ENCODE results near the gene ITIH2.
"Not testable (repeated sequence)": the region's sequence is repeated elsewhere in the genome, so short reads cannot be mapped to it uniquely, and the experiment has no call there.

The ITIH2 gene

GRCh38 chr10:7700577-7701125 lies 2.5 kb upstream of the ITIH2 start:
- DNase-seq, result no peak

DNA sequence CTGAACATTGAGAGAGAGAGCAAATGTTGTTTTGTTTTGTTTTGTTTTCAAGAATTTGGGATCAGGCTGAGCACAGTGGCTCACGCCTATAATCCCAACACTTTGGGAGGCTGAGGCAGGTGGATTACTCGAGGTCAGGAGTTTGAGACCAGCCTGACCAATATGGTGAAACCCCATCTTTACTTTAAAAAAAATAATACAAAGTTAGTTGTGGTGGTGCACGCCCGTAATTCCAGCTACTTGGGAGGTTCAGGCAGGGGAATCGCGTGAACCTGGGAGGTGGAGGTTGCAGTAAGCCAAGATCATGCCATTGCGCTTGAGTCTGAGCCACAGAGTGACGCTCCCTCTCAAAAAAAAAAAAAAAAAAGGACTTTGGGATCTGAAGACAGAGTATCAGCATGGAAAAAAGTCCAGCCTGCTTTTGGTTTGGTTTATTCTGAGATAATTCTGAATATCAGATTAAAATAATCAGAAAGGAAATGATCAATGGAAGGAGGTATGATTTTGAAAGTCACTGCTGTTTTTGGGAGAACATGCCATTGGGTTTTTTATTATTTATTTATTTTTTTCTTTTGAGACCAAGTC lies 1.9 kb upstream of the ITIH2 start:
- no peak for DNase-seq

- no peak for DNase-seq
These were observed 766 bp upstream of the ITIH2 start for GRCh38 chr10:7702288-7702812.

- DNase-seq, result no peak
These were observed 1.2 kb downstream of the ITIH2 start for GRCh38 chr10:7704071-7705016.

DNA sequence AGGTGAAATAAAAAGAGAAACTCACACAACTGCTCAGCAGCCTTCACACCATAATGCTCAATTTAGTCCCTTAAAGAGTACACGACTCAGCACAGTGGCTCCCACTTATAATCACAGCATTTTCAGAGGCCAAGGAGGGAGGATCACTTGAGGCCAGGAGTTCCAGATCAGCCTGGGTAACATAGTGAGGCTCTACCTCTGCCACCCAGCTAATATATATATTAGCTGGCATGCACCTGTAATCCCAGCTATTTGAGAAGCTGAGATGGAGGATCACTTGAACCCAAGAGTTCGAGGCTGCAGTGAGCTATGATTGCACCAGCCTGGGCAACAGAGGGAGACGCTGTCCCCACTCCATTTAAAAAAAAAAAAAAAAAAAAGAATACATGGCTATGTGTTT lies 2.2 kb downstream of the ITIH2 start:
- no peak for DNase-seq

DNA sequence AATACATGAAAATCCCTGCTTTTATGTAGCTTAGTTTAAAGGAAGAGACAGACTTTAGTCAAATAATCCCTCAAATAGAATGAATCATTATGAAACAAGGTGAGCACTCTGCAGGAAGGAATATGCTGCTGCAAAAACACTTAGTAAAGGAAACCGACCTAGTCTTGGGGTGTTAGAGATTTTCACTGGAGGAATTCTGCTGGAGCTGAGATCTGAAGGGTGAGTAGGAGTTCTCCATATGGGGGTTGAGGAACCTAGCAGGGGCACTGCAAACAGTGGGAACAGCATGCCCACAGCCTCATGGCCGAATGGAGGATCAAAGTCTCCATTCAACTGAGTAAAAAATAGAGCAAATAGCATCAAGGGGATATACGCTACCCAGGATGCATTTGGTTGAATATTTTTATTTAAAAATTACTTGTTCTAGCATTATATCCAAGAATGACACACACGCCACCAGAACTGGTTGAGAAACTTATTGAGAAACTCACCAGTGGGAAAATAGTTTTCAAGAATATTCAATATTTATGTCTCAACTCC lies 3.5 kb downstream of the ITIH2 start:
- no peak for DNase-seq

GRCh38 chr10:7707102-7707501 lies 4.0 kb downstream of the ITIH2 start:
- DNase-seq, result no peak

DNA sequence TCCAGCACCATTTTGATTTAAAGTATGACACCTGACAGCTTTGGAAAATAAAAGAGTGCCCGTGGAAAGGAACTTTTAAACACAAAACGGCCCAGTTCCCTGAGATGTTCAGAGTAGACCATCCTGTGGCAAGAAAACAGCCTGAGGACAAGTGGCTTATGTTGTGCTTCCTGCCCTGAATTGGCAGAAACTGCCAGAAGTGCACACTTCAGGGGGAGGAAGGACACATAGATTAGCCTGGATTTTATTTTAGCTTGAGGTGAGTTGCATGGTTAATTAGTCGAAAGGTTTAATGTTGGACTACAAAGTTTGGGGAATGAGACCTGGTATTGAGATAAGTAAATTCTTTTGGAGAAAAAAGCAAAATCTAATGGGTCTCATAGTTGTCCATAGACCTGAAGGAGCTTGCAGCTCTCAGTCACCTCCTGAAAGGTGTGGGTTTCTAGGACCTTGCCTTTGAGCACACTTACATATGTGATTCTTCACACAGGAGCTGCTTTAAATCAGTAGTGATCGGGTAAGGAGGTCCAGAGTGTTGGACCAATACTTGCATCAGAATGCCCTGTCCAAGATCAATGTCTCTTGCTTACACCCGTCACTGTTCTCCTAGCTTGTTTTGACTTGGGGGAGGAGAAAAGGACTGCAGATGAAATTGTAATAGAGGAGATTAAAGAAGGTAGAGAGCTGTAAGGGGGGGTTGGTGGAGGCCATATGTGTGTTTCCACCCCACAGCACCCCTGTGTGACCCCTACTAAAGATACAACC lies 4.9 kb downstream of the ITIH2 start:
- no peak for DNase-seq

DNA sequence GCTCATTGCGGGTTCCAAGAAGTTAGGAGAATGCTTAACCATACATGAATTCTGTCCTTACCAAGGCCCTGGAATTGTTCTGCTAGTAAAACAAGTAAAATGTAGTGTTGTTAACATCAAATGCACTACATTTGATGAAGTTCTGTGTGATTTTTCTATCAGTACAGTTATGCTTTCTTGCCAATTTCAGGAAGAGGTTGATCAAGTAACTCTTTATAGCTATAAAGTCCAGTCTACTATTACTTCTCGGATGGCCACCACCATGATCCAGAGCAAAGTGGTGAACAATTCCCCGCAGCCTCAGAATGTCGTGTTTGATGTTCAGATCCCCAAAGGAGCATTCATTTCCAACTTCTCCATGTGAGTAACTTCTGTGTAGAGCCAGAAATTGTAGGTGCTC lies 5.7 kb downstream of the ITIH2 start:
- DNase-seq, result no peak

DNA sequence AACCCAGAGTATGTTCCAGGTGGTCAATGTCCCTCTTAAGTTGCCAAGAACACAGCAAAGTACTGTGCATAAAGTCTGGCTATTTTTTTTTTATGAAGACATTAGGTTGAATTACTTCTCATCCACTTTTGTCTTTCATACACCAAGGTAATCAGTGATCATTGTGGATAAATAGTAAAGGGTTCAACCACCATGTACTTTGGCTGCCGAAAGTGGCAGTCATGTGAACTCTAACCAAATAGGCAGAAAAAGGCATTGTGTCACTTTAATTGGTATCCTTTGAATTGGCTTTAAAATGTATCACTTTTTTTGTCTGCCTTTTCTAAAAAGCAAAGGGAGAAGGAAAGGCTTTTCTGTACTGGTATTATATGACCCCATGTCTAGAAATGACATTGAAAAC lies 7.3 kb downstream of the ITIH2 start:
- no peak for DNase-seq

DNA sequence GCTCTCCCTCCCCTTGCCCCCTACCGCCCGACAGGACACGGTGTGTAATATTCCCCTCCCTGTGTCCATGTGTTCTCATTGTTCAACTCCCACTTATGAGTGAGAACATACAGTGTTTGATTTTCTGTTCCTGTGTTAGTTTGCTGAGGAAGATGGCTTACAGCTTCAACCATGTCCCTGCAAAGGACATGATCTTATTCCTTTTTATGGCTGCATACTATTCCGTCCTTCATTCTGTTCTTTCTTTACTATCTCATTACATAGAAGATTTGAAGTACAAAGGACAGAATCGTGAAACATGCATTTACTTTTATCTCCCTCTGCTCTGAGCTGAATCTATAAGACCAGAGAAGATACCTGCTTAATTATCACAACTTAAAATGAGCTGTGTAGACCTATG lies 8.0 kb downstream of the ITIH2 start:
- not testable (repeated sequence) for DNase-seq

- DNase-seq, result no peak
These were observed 12.4 kb downstream of the ITIH2 start for GRCh38 chr10:7715515-7715914.

GRCh38 chr10:7717767-7718166 lies 14.7 kb downstream of the ITIH2 start:
- DNase-seq, result no peak

- DNase-seq, result no peak
These were observed 15.6 kb downstream of the ITIH2 start for GRCh38 chr10:7718685-7719084.

DNA sequence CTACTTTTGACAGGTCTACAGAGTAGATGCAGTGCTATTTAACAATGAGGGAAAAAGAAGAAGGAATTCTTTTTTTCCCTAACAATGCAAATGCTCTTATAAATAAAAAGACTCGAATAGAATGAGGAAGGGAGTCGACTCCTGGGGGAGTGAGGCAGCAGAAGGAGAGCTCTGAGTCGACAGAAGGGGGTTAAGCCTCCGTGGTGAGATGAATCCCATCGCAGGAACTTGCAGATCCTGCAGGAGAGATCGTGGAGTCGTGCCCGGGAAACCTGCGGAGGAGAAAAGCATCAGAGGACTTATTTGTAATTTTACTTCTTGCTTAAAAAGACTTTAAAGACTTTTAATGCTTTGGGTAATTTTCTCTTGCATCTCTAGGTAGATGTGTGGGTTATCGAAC lies 17.4 kb downstream of the ITIH2 start:
- DNase-seq, result no peak

- no peak for DNase-seq
These were observed 19.9 kb downstream of the ITIH2 start for GRCh38 chr10:7722927-7723529.

GRCh38 chr10:7734821-7735220 lies 31.7 kb downstream of the ITIH2 start:
- DNase-seq, result no peak

GRCh38 chr10:7738536-7739407 lies 35.7 kb downstream of the ITIH2 start:
- DNase-seq, result no peak

DNA sequence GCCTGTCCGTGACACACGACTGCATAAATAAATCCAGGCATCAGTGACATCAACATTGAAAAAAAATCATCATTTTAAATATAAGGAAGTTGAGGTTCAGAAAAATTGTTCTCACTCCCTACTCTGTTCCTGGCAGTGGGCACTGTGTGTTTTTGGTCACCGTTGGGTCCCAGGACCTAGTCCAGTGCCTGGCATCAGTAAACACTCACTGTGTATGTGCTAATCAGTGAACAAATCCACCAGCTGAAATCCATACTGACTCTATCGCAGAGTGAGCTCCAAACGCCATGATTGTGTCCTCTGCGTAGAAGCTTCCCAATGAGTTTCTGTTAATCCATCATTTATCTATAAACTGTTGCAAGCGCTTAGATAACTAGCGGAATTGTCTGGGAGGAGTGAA lies 41.2 kb downstream of the ITIH2 start:
- no peak for DNase-seq

GRCh38 chr10:7748637-7749036 lies 45.5 kb downstream of the ITIH2 start:
- not testable (repeated sequence) for DNase-seq

DNA sequence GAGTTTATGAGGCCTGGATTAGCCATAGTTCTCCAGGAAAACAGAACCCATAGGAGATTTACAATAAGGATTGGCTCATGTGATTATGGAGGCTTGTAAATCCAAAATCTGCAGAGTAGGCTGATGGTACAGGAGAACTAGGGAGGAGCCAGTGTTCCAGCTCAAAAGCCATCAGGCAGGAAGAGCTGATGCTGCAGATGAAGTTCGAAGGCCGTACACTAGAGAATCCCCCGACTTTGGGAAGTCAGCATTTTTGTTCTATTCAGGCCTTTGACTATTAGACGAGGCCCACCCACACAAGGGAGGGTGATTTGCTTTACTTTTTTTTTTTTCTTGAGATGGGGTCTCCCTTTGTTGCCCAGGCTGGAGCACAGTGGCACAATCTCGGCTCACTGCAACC lies 47.1 kb downstream of the ITIH2 start:
- DNase-seq, result no peak
